ENCODE measurements around the gene TH. TPM values are rescaled to one million over a fixed set of nuclear protein-coding genes. Genes with fewer than 3 reads are reported as not detected.
A peak's percentile ranks its signal among the peaks of the same experiment; 100 is the strongest.

TH gene
- total and polyA plus RNA-seq, 4 donors, result 0.14 to 0.31 TPM; not detected in 2

- DNase-seq (no peak), ATAC-seq (ENCODE audit: insufficient read depth, low FRiP score) (no peak)
- Histone ChIP-seq H3K27ac (ENCODE audit: low read depth in 1 of 2, low read length in 1 of 2) (no peak overlapping the region), H3K27me3 (ENCODE audit: control insufficient read depth in 3 of 3, insufficient read depth in 3 of 3, low read length in 2 of 3) (no peaks in the 10 kb centered on the region), H3K9ac (ENCODE audit: insufficient read depth in 1 of 2, low read length in 2 of 2) (no peak overlapping the region), H3K36me3 (ENCODE audit: control insufficient read depth in 4 of 4, insufficient read depth in 4 of 4, low read length in 4 of 4) (no peaks in the 10 kb centered on the region), H3K4me3 (no peak overlapping the region), H3K9me3 (ENCODE audit: control insufficient read depth in 4 of 4, insufficient read depth in 3 of 4, low read length in 3 of 4) (peaks cover 0 to 8% (median 3%) of the 10 kb centered on the region in 4 donors), H3K4me1 (ENCODE audit: control insufficient read depth in 5 of 5, insufficient read depth in 5 of 5, low read length in 5 of 5) (no peaks in the 10 kb centered on the region)
- 93 to 100% methylated on average over 1 of the region's 1 CpG for WGBS, 2 donors
- TF ChIP-seq CTCF (IDR thresholded peaks at IDR 0.05; ENCODE audit: control extremely low read depth, extremely low read depth), result no peak
Measured at GRCh38 chr11:2116680-2117079, 54.9 kb downstream of the TH start.

GRCh38 chr11:2115308-2115707, 56.3 kb downstream of the TH start:
- no peaks in the 10 kb centered on the region for H3K4me1 ChIP-seq (ENCODE audit: control insufficient read depth in 5 of 5, insufficient read depth in 5 of 5, low read length in 5 of 5)
- H3K27me3 ChIP-seq (ENCODE audit: control insufficient read depth in 3 of 3, insufficient read depth in 3 of 3, low read length in 2 of 3), result no peaks in the 10 kb centered on the region
- no peak overlapping the region for H3K27ac ChIP-seq (ENCODE audit: low read depth in 1 of 2, low read length in 1 of 2)
- H3K9ac ChIP-seq (ENCODE audit: insufficient read depth in 1 of 2, low read length in 2 of 2), result no peak overlapping the region
- ATAC-seq (ENCODE audit: insufficient read depth, low FRiP score) (no peak), DNase-seq (no peak)
- H3K4me3 ChIP-seq, result no peak overlapping the region
- 94 to 98% methylated on average over 12 of the region's 12 CpGs for WGBS, 2 donors
- H3K9me3 ChIP-seq (ENCODE audit: control insufficient read depth in 4 of 4, insufficient read depth in 3 of 4, low read length in 3 of 4), result peaks cover 0 to 8% (median 3%) of the 10 kb centered on the region in 4 donors
- no peak for TF ChIP-seq CTCF (IDR thresholded peaks at IDR 0.05; ENCODE audit: control extremely low read depth, extremely low read depth)
- no peaks in the 10 kb centered on the region for H3K36me3 ChIP-seq (ENCODE audit: control insufficient read depth in 4 of 4, insufficient read depth in 4 of 4, low read length in 4 of 4)

GRCh38 chr11:2114430-2115241, 57.0 kb downstream of the TH start:
- peaks cover 0 to 3% (median under 1%) of the 10 kb centered on the region in 5 donors for H3K4me1 ChIP-seq (ENCODE audit: control insufficient read depth in 5 of 5, insufficient read depth in 5 of 5, low read length in 5 of 5)
- H3K27me3 ChIP-seq (ENCODE audit: control insufficient read depth in 3 of 3, insufficient read depth in 3 of 3, low read length in 2 of 3), result no peaks in the 10 kb centered on the region
- ATAC-seq (ENCODE audit: insufficient read depth, low FRiP score), result no peak
- 89 to 91% methylated on average over 32 of the region's 32 CpGs for WGBS, 2 donors
- no peaks in the 10 kb centered on the region for H3K36me3 ChIP-seq (ENCODE audit: control insufficient read depth in 4 of 4, insufficient read depth in 4 of 4, low read length in 4 of 4)
- peaks cover 0 to 10% (median 3%) of the 10 kb centered on the region in 4 donors for H3K9me3 ChIP-seq (ENCODE audit: control insufficient read depth in 4 of 4, insufficient read depth in 3 of 4, low read length in 3 of 4)
- TF ChIP-seq CTCF (IDR thresholded peaks at IDR 0.05; ENCODE audit: control extremely low read depth, extremely low read depth), result no peak
- DNase-seq, result peak in 2 of 3 donors; percentile 22 to 29
- H3K9ac ChIP-seq (ENCODE audit: insufficient read depth in 1 of 2, low read length in 2 of 2), result no peak overlapping the region
- no peak overlapping the region for H3K4me3 ChIP-seq
- no peak overlapping the region for H3K27ac ChIP-seq (ENCODE audit: low read depth in 1 of 2, low read length in 1 of 2)

Small RNA genes within 50 kb of the gene (small RNA-seq; reads per million reads assigned to genes)
- gene MIR4686 (ENCODE audit: low replicate concordance) (not detected), gene MIR483 (ENCODE audit: low replicate concordance) (0.89 reads per million, percentile 79 among the genes with 10 or more reads in this experiment)

Other genes with a start within 250 kb of the TH start
- gene MRPL23, start 224.5 kb downstream of the TH start, total RNA-seq, result 10 to 100 TPM; 34.8 to 64.5 TPM
- gene MRPL23, start 224.5 kb downstream of the TH start, polyA plus RNA-seq, result 100 to 1,000 TPM; 149 to 250 TPM
- 1,000 to 10,000 TPM in 1 of 2 donors, 10 to 100 TPM in 1; 49.1 to 1,932 TPM for gene H19, start 174.0 kb downstream of the TH start, total RNA-seq
- gene H19, start 174.0 kb downstream of the TH start, polyA plus RNA-seq, result 100 to 1,000 TPM in 1 of 2 donors, 10 to 100 TPM in 1; 56.6 to 305 TPM
- gene IGF2, start 32.4 kb downstream of the TH start, total RNA-seq, result 10 to 100 TPM; 23.5 to 87.7 TPM
- 1 to 10 TPM; 2.9 to 7.8 TPM for gene IGF2, start 32.4 kb downstream of the TH start, polyA plus RNA-seq
- gene INS, start 10.6 kb downstream of the TH start, total RNA-seq, result not detected
- 1 to 10 TPM; 1.2 to 3.3 TPM for gene INS, start 10.6 kb downstream of the TH start, polyA plus RNA-seq
- 1 to 10 TPM in 1 of 2 donors, not detected in 1; 2.4 TPM for gene ASCL2, start 98.8 kb upstream of the TH start, total RNA-seq
- gene ASCL2, start 98.8 kb upstream of the TH start, polyA plus RNA-seq, result 1 to 10 TPM in 1 of 2 donors, under 1 TPM in 1; 0.94 to 2.2 TPM
- 1 to 10 TPM; 3.4 to 5.2 TPM for gene C11orf21, start 130.1 kb upstream of the TH start, total RNA-seq
- 1 to 10 TPM; 4.3 to 6.0 TPM for gene C11orf21, start 130.1 kb upstream of the TH start, polyA plus RNA-seq
- gene TSPAN32, start 130.2 kb upstream of the TH start, total RNA-seq, result 1 to 10 TPM; 7.4 to 7.6 TPM
- gene TSPAN32, start 130.2 kb upstream of the TH start, polyA plus RNA-seq, result 1 to 10 TPM; 6.1 to 6.8 TPM
- 100 to 1,000 TPM; 605 to 708 TPM for gene CD81, start 205.5 kb upstream of the TH start, total RNA-seq
- 100 to 1,000 TPM; 412 to 679 TPM for gene CD81, start 205.5 kb upstream of the TH start, polyA plus RNA-seq
- gene TSSC4, start 228.9 kb upstream of the TH start, total RNA-seq, result 10 to 100 TPM; 25.1 to 56.5 TPM
- 10 to 100 TPM; 48.8 to 50.7 TPM for gene TSSC4, start 228.9 kb upstream of the TH start, polyA plus RNA-seq

Data from lung (tissue), 13 donors.